Stimulated activated CD4-positive, alpha-beta T cell treated with anti-CD3 and anti-CD28 coated beads, Interleukin-1b, Interleukin-23, amount 100 ng/mL, for 24 hours (primary cell): ENCODE data around the gene TXK.

Experiments
- DNase-seq, 4 experiments: peaks; one replicate each; pipeline ENCODE4 v3.0.0-alpha.2; 2020; ENCODE audit warnings: low read depth in 4 of 4, low spot score in 1 of 4

Gene TXK

GRCh38 chr4:48027653-48028052 is 106.4 kb downstream of the TXK start:
- DNase-seq = no peak

- DNase-seq = no peak
These were observed 109.0 kb downstream of the TXK start for GRCh38 chr4:48025005-48025404.

- DNase-seq = no peak
These were observed 109.5 kb downstream of the TXK start for GRCh38 chr4:48024522-48024921.

- DNase-seq = no peak
These were observed 111.8 kb downstream of the TXK start for GRCh38 chr4:48022192-48022799.

- no peak for DNase-seq
These were observed 113.0 kb downstream of the TXK start for GRCh38 chr4:48021100-48021499.

- DNase-seq = no peak
These were observed 115.9 kb downstream of the TXK start for GRCh38 chr4:48018112-48018511.

GRCh38 chr4:48017108-48017571 is 116.9 kb downstream of the TXK start:
- DNase-seq = peak in 3 of 4 experiments; percentile 32 to 38 (median 34)
